GM12892 (cell line): ENCODE data around the gene HBS1L.

ENCODE experiments used
- POLR2A ChIP-seq: IDR thresholded peaks from 2 replicates; pipeline ENCODE4 v1.6.1; 2011; ENCODE audit warnings: low read depth, low read length, control low read depth
- POLR2AphosphoS5 ChIP-seq: IDR thresholded peaks from 2 replicates; pipeline ENCODE4 v1.6.1; 2011; ENCODE audit warnings: low read depth, low read length, control low read depth
- TAF1 ChIP-seq: IDR thresholded peaks from 2 replicates; pipeline ENCODE4 v1.6.1; 2011; ENCODE audit warnings: low read depth, mild to moderate bottlenecking, control low read depth, low read length, borderline replicate concordance

DNA sequence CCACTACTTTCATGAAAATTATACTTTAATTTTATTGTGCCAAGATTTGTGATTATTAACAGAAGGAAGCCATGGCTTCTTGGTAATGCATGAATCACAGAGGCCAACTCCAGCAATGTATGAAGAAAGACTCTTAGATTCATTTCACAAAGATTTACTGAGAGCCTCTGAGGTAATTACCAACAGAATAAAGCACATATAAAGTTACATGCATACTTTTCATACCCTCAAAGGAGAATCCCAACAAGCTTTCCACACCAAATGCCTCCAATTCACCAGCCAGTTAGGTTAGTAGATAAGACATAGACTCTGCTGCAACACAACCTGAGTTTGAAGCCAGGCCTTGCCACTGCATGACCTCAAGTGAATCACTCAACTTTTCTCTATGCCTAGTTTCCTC, 41.9 kb downstream of the HBS1L start:
- no peak for TF ChIP-seq POLR2AphosphoS5
- TF ChIP-seq POLR2A, result no peak
- TF ChIP-seq TAF1, result no peak
